GM21423 (cell line): ENCODE data around the gene ELP5.

Experiments used
- ATAC-seq: cut with Tn5 transposase; IDR thresholded peaks from one replicate; pipeline ENCODE4 v1.9.1; 2021; ENCODE audit warnings: mild to moderate bottlenecking, moderate library complexity; ENCODE audit not compliant: unreplicated experiment

ELP5 gene

GRCh38 chr17:7282752-7283321 lies 30.8 kb downstream of the ELP5 start:
- no peak for ATAC-seq

- ATAC-seq = no peak
Measured at GRCh38 chr17:7283471-7284216, 31.6 kb downstream of the ELP5 start.

- ATAC-seq = no peak
Measured at GRCh38 chr17:7284911-7285310, 32.9 kb downstream of the ELP5 start.

- no peak for ATAC-seq
Measured at GRCh38 chr17:7285679-7286078, 33.7 kb downstream of the ELP5 start.

- ATAC-seq = no peak
Measured at GRCh38 chr17:7289256-7290032, 37.4 kb downstream of the ELP5 start.

DNA sequence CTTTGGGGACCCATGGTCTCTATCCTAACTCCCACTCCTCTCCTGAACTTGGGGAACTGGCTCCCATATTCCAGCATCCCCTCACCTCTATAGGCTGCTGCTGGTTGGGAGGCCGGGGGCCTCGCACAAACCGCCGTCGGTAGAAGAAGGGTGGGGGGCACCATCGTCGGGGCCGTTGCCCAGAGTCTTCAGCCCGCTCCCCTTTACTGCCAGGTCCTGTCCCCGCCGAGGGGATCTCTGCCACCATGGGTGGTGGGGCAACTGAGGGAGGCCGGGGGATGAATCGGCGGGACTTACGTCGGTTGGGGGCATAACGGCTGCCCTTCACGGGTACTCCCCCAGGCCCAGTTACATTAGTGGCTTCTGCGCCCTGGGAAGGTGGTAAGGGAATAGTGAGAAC lies 38.2 kb downstream of the ELP5 start:
- ATAC-seq = no peak

DNA sequence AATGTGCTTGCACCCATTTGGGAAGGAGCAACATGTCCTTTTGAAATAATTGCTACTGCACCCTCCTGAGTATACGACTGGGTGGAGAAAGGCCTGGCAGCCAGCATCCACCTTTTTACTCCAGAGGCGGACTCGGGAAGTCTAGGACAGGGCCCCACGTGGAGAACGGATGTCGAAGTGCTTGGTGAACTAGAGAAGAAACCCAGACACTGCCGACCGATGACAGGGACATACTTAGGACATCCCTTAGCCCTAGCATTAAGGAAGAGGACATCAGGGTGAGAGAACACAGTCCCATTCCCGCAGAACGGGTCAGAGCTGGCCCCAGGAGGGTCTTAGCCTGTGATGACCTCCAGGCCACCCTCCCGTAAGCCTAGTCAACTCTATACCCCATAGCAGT lies 38.7 kb downstream of the ELP5 start:
- ATAC-seq = no peak

DNA sequence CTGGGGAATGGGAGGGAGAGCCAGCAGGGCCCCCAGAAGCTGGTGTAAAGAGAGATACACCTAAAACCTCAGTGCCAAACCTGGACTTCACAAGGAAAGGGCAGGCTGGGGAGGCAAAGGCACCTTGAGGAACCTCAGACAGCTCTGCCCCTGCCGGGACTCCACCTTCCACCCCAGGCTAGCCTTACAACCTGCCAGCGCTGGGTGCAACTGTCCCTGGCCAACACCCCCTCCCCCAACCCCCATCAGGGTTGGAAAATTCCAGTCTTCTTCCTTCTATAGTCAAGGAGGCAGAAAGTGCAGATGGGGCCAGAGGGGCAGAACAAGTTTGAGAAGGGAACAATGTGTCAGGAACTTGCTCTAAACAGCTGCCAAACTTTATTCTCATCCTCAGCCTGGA lies 40.2 kb downstream of the ELP5 start:
- ATAC-seq = no peak

DNA sequence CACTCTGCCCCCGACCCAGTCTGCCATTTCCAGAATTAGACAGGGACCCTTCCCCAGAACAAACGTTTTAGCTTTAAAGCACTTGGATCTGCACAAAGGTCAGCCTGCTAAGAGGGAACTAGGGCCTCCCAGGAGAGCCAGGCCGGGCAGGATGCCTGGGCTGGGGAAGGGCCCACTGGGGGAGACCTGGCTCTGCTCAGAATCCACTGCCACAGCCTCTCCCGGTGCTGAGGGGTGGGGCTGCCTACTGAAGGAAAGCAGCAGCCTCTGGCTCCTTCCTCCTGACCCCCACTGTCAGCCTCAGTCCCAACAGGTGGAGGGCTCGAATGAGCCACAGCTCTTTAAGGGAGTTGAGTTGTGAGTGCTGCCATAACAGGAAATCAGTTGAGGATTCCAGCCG lies 40.7 kb downstream of the ELP5 start:
- no peak for ATAC-seq

DNA sequence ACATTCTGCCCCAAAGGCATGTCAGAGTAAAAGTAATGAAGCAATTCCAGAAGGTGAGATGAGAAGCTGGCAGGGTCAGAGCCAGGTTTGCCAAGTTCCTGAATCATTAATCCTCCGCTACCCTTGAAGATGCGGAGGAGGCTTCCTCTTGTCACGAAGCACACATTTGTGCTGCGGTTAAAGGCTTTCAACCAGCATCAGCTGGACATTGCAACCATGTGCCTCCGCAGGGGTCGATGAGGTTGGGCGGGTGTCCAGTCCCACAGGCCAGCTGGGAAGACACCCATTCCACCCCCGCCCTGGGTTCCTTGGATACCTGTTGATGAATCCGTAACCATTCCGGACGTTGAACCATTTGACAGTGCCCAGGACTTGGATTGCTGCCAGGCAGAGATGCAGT lies 41.1 kb downstream of the ELP5 start:
- no peak for ATAC-seq

DNA sequence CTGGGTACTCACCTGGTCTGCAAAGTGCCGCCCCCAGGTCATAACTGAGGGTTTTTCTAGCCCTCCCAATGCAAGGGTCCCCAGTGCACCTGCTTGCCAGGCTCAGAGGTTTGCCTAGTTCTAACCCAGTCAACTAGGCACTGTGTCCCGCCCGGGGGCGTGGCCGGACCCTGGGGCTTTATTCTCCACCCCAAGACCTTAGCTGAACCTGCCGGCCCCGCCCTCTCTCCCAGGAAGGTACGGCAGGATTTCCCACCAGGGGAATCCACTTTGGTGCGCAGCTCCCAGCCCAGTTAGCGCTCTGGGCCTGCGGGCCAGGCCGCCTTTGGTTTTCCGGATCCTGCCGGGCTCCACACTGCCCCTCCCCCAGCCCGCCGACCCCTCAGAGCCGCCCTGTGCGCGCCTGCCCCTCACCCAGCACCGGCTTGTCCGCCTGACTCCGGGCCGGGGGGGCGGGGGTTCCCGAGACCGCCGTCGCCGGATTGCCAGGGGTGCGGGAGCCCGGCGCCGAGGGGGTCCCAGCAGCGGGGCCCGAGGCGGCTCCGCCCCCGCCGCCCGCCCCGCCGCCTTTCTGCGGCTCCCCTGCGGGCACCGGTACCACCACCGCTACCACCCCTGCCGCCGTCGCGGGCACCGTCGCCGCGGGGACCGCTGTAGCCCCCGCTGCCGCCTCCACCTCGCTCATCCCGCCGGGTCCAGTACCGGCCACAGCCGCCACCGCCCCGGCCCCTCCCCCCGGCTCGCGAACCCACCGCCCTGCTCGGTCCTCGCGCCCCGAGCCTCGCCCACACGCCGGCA lies 42.0 kb downstream of the ELP5 start:
- no peak for ATAC-seq

DNA sequence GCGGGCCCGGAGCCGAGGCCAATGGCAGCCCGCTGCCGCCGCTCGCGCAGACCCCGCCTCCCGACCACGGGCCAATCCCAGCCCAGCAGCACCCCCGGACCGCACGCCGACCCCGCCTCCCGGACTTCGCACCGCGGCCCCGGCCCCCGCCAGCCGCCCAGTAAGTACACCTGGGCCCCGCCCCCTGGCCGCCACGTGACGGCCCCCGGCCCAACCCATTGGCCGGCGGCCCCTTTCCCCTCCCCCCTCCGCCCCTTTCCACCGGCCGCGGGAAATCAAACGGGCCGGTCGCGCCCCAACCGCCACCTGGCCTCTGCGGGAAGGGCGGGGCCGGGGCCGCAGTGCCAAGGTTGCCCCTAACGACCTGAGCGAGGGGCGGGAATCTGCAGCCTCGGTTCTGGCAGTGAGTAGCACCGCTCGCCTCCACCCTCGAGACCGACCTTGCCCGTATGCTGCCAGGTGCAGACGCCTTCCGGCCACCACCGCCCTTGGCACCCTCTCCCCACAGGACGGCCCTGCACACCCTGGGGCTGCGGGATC lies 42.7 kb downstream of the ELP5 start, which contains the start of gene YBX2:
TSS of gene YBX2 (minus strand) at position 26 of the 540 bp plus-strand sequence. CDS start 139 bp downstream, outside the sequence.
- no peak for ATAC-seq

DNA sequence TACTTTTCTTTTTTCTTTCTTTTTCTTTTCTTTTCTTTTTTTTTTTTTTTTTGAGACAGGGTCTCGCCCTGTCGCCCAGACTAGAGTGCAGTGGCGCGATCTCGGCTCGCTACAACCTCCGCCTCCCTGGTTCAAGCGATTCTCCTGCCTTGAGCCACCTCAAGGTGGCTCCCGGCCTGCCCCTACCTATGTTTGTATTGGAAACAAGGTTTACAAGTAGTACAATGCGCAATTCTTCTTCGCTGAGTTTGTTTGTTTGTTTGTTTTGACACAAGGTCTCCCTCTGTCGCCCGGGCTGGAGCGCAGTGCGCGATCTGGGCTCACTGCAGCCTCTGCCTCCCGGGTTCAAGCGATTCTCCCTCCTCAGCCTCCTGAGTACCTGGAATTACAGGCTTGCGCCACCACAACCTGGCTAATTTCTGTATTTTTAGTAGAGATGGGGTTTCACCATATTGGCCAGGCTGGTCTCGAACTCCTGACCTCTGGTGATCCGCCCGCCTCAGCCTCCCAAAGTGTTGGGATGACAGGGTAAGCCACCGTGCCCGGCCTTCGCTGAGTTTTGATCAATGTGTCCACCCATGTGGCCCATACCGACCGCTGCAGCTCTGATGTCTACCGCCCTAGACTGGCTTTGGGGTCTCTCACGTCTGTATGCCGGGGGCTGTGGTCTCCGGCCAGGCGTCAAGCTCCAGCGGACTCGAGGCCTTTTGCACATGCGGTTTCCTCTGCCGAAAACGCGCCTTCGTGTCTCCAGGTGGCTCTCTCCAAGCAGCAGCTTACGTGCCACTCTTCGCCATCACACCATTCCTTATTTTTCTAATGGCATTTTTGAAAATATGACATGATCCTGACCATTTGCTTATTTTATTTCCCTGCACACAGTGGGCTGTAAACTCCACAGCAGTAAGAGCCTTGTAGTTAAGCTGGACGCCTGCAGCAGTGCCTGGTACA lies 43.5 kb downstream of the ELP5 start:
- no peak for ATAC-seq

- ATAC-seq = no peak
Measured at GRCh38 chr17:7296189-7296861, 44.3 kb downstream of the ELP5 start.

GRCh38 chr17:7304179-7304578 lies 52.2 kb downstream of the ELP5 start:
- no peak for ATAC-seq

- ATAC-seq = peak; percentile 65
Measured at GRCh38 chr17:7306911-7307685, 55.1 kb downstream of the ELP5 start, which contains the start of gene EIF5A. EIF5A (plus strand) TSS chr17:7307628; CDS start chr17:7309636, 2,008 bp downstream.

GRCh38 chr17:7307686-7308624 lies 55.9 kb downstream of the ELP5 start:
- peak; percentile 13 for ATAC-seq
